HG03039 (cell line): ENCODE results near the gene CHKB.
"Not testable (repeated sequence)": the region's sequence is repeated elsewhere in the genome, so short reads cannot be mapped to it uniquely, and the experiment has no call there.

Experiments
- ATAC-seq: cut with Tn5 transposase; IDR thresholded peaks from one replicate; pipeline ENCODE4 v1.9.1; 2021; ENCODE audit warnings: mild to moderate bottlenecking, moderate library complexity; ENCODE audit not compliant: unreplicated experiment

The CHKB gene, protein sequence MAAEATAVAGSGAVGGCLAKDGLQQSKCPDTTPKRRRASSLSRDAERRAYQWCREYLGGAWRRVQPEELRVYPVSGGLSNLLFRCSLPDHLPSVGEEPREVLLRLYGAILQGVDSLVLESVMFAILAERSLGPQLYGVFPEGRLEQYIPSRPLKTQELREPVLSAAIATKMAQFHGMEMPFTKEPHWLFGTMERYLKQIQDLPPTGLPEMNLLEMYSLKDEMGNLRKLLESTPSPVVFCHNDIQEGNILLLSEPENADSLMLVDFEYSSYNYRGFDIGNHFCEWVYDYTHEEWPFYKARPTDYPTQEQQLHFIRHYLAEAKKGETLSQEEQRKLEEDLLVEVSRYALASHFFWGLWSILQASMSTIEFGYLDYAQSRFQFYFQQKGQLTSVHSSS

GRCh38 chr22:50582493-50583293, at the start of gene CHKB:
CHKB (minus strand) TSS chr22:50582849; CDS start chr22:50582781, 68 bp downstream.
- ATAC-seq = peak; percentile 91

DNA sequence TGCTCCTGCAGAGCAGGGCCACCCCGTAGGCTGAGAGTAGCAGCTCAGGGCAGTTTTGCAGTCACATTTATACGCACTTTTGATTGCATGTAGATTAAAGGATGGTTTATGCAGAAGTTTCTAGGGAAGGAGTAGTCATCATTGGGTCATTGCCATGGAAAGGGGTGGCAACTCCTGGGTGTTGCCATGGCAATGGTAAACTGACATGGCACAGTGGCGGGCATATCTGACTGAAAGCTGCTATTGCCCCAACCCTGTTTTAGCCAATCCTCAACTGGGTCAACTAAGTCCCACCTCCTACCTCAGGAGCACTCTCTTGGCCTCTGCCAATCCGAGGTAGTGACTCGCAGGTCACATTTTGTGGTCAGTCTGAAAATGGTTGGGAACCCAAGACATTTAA, 47.7 kb upstream of the CHKB start:
- ATAC-seq = no peak

DNA sequence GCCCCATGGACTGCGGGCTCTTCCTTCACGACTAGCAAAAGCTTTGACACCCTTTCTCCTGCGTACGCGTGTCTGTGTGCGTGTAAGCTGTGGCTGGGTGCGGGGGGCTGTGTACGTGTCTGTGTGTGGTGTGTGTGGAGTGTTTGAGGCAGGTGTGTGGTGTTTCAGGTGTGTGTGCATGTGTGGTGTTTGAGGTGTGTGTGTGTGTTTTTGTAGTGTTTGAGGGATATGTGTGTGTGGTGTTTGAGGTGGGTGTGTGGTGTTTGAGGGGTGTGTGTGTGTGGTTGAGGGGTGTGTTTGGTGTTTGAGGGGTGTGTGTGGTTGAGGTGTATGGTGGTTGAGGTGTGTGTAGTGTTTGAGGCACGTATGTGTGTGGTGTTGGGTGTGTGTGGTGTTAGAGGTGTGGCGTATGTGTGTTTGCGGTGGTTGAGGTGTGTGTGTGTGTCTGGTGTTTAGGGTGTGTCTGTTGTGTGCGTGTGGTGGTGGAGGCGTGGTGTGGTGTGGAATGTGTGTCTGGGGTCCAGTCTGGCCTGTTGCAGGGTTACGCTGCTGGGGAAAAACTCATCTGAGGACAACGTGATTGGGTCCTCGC, 46.0 kb upstream of the CHKB start:
- no peak for ATAC-seq

GRCh38 chr22:50627642-50628542, 45.2 kb upstream of the CHKB start, which contains the start of gene ARSA:
ARSA (minus strand) TSS chr22:50628152; CDS start chr22:50627779, 373 bp downstream.
- peak; percentile 77 for ATAC-seq

DNA sequence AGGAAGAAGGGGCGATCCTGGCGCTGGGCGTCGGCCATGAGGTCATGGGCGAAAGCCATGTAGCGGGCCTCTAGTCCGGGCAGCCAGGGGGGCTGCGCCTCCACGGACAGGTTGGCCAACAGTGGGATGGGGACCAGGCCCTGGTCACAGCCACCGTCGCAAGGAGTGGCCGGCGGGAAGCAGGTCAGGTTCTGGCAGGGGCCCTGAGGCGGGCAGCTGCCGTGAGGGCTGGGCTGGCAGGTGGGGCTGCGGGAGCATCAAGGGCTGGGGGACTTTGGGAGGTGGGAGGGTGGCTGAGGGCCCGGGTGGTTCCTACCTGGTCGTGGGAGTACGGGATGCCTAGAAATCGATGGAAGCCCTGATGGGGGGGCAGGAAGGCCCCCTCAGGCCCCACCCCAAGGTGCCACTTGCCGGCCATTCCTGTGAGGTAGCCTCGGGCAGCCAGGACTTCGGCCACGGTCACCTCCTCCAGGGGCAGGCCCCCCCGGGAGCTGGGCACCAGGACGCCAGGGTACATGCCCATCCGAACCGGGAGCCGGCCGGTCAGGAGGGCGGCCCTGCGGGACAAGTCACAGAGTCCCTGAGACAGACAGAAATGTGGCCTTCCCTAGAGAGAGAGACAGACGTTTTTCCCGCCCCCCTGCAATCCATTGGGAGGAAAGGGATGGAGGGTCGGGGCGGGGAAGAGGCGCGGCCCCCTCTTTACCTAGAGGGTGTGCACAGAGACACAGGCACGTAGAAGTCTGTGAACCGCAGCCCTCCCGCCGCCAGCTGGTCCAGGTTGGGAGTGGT, 44.4 kb upstream of the CHKB start:
- ATAC-seq = no peak

DNA sequence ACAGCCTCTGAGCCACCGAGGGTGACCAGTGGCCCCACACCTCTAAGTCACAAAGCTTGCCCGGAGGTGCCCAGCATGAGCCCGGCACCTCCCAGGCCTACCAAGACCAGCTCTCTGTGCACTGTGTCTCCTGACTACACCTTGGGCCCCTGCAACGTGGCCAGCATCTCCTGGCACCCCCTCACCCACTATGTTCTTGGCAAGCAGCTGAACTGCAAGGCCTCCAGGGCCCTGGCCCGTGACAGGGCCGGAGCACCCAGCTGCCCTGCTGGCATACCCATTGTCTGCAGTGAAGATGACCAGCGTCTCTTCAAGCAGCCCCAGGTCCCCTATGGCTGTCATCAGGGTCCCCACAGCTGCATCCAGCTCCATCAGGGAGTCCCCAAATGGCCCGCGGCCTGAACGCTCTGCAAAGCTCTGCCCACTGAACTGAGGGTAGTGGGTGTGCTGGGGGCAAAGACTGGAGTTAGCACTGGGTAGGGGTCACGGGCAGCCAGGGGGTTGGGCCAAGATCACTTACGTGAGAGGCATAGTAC, 43.7 kb upstream of the CHKB start:
- no peak for ATAC-seq

GRCh38 chr22:50625568-50626313, 43.1 kb upstream of the CHKB start:
- ATAC-seq = no peak

DNA sequence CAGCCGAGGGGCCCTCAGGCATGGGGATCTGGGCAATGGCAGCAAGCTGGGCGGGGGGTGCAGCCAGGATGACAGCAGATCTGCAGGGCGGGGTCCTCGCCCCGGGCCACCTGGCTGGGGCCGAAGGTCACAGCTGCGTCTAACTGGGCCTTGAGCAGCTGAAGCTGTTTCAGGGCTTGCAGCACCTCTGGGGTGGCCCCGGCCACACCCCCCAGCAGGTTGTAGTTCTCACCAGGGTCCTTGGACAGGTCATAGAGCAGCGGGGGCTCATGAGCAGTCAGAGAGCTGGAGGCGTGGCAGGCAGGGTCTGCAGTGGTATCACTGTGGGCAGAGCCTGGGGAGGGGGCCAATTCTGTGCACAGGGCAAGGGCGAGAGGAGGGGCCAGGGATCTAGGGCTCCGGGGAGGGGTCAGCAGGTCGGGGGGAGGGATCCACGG, 42.5 kb upstream of the CHKB start:
- ATAC-seq = no peak

GRCh38 chr22:50624347-50625130, 41.9 kb upstream of the CHKB start:
- no peak for ATAC-seq

- ATAC-seq = no peak
Observed at GRCh38 chr22:50622723-50623327, 40.2 kb upstream of the CHKB start.

- no peak for ATAC-seq
Observed at GRCh38 chr22:50621948-50622722, 39.5 kb upstream of the CHKB start.

- ATAC-seq = no peak
Observed at GRCh38 chr22:50621356-50621880, 38.8 kb upstream of the CHKB start.

DNA sequence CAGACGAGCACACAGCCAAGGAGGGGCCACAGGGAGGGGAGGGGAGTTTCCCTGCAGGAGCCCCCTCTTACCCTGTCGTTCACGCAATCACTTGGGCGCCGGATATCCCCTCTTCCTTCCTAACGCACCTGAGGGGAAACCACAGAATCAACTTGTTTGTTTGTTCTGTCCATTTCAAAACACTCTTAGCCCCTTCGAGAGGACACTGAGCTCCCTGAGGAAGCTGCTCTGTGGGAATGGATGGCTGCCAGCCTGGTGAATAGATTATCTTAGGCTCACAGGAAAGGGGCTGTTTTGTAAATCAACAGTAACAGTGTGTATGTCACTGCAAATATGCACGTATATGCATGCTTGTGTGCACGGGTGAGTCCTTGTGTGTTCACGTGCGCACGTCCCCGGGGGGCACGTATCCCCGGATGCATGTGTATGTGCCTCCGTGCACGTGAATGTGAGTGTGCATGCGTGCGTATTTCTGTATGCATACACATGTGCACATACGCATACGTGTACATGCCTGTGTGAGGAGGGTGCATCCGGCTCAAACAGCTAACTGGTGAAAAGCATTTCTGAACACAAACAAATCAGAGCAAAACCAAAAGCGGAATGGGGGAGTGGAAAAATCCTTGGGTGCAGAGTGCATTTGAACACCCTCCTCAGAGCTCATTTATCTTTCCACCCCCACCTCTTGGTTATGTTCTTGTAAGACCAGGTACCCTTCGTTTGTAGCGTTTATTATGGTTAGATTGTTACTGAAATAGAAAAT, 38.1 kb upstream of the CHKB start:
- ATAC-seq = peak; percentile 60

- not testable (repeated sequence) for ATAC-seq
Observed at GRCh38 chr22:50614296-50614695, 31.6 kb upstream of the CHKB start.

GRCh38 chr22:50613291-50613981, 30.8 kb upstream of the CHKB start:
- ATAC-seq = no peak
